Activated CD8-positive, alpha-beta T cell treated with anti-CD3 and anti-CD28 coated beads for 36 hours (primary cell): ENCODE data around the gene CELF2. TPM values are rescaled to one million over a fixed set of nuclear protein-coding genes. Genes with fewer than 3 reads are reported as not detected.

Experiments
- ATAC-seq: fragments of 200-7000 bp; cut with Tn5 transposase; one replicate; pipeline ENCODE4 v1.10.0; 2021; ENCODE audit warnings: mild to moderate bottlenecking, moderate library complexity
- CTCF ChIA-PET: fragments of 350-600 bp; sonication (Branson Sonifier 250); formaldehyde crosslinking; loops from one replicate; lab custom pipeline; 2021; ENCODE audit warnings: antibody characterized with exemption; lab: Charles Lee
- POLR2A ChIA-PET: fragments of 350-600 bp; sonication (Branson Sonifier 250); formaldehyde crosslinking; loops from one replicate; lab custom pipeline; 2021; ENCODE audit warnings: antibody characterized with exemption; lab: Charles Lee
- DNase-seq: peaks from one replicate; pipeline ENCODE4 v3.0.0-alpha.2; 2020
- H3K27ac Mint-ChIP-seq: one replicate; pipeline ENCODE4 v1.8.0; 2021; ENCODE audit warnings: mild to moderate bottlenecking, mixed read lengths
- H3K27me3 Mint-ChIP-seq: one replicate; pipeline ENCODE4 v1.8.0; 2021; ENCODE audit warnings: mixed read lengths
- H3K36me3 Mint-ChIP-seq: one replicate; pipeline ENCODE4 v1.8.0; 2021; ENCODE audit warnings: low read depth, mixed read lengths
- H3K4me1 Mint-ChIP-seq: one replicate; pipeline ENCODE4 v1.8.0; 2021; ENCODE audit warnings: low read depth, mixed read lengths
- H3K4me3 Mint-ChIP-seq: one replicate; pipeline ENCODE4 v1.8.0; 2021; ENCODE audit warnings: mild to moderate bottlenecking, moderate library complexity, mixed read lengths
- H3K9me3 Mint-ChIP-seq: one replicate; pipeline ENCODE4 v1.8.0; 2021; ENCODE audit warnings: mixed read lengths
- CTCF ChIP-seq: fragments of 200-600 bp; IDR thresholded peaks from one replicate; pipeline ENCODE4 v1.8.0; 2022; ENCODE audit warnings: antibody characterized with exemption, mild to moderate bottlenecking
- intact Hi-C: fragments of 100-400 bp; cut with micrococcal nuclease; formaldehyde crosslinking; loops from one replicate; pipeline ENCODE4 v1.10.0; 2022
- total RNA-seq, 2 experiments: library from RNA; stranded (reverse); gene quantifications; one replicate each; pipeline ENCODE4 v1.2.3, GENCODE V29; 2021

The CELF2 gene
- total RNA-seq, 2 experiments from 2014 or later = 132 to 133 TPM

- H3K27me3 Mint-ChIP-seq = peaks cover 3% of the 10 kb centered on the region
- no peak overlapping the region for H3K4me3 Mint-ChIP-seq
- no peak overlapping the region for H3K27ac Mint-ChIP-seq
- ChIA-PET POLR2A (no interaction called here), CTCF (interaction anchor here (1.0 to 1.4 kb wide), 2 partner anchors 17 to 107 kb away, joined by 3 to 5 read pairs; no protein-coding TSS in a partner anchor)
- H3K36me3 Mint-ChIP-seq = no peaks in the 10 kb centered on the region
- ATAC-seq (no peak), DNase-seq (no peak)
- intact Hi-C loops = no loop called here
- TF ChIP-seq CTCF = no peak
- H3K9me3 Mint-ChIP-seq = no peaks in the 10 kb centered on the region
- peaks cover 14% of the 10 kb centered on the region for H3K4me1 Mint-ChIP-seq
Measured at GRCh38 chr10:11106621-11107374, 89.1 kb downstream of the CELF2 start.

GRCh38 chr10:11107948-11108347, 90.3 kb downstream of the CELF2 start:
- no peak for TF ChIP-seq CTCF
- Mint-ChIP-seq H3K9me3 (no peaks in the 10 kb centered on the region), H3K27me3 (peaks cover under 1% of the 10 kb centered on the region), H3K36me3 (no peaks in the 10 kb centered on the region), H3K4me3 (no peak overlapping the region), H3K27ac (no peak overlapping the region), H3K4me1 (peaks cover 14% of the 10 kb centered on the region)
- no peak for ATAC-seq
- DNase-seq = no peak
- CTCF ChIA-PET = no interaction called here
- POLR2A ChIA-PET = interaction anchor here (1.3 kb wide), 1 partner anchor 17 kb away, joined by 4 read pairs; no protein-coding TSS in a partner anchor
- intact Hi-C loops = no loop called here

GRCh38 chr10:11108356-11108755, 90.7 kb downstream of the CELF2 start:
- CTCF ChIA-PET = interaction anchor here (1.0 to 1.5 kb wide), 2 partner anchors 58 to 162 kb away, joined by 3 to 4 read pairs; no protein-coding TSS in a partner anchor
- Mint-ChIP-seq H3K36me3 (no peaks in the 10 kb centered on the region), H3K4me3 (no peak overlapping the region), H3K9me3 (no peaks in the 10 kb centered on the region), H3K27me3 (no peaks in the 10 kb centered on the region), H3K27ac (no peak overlapping the region), H3K4me1 (peaks cover 18% of the 10 kb centered on the region)
- intact Hi-C loops = no loop called here
- ATAC-seq = no peak
- POLR2A ChIA-PET = interaction anchor here (1.3 kb wide), 1 partner anchor 17 kb away, joined by 4 read pairs; no protein-coding TSS in a partner anchor
- no peak for TF ChIP-seq CTCF
- no peak for DNase-seq

GRCh38 chr10:11109590-11109989, 91.9 kb downstream of the CELF2 start:
- no peak overlapping the region for H3K27ac Mint-ChIP-seq
- ATAC-seq (no peak), DNase-seq (no peak)
- intact Hi-C loops = no loop called here
- H3K27me3 Mint-ChIP-seq = no peaks in the 10 kb centered on the region
- POLR2A ChIA-PET = no interaction called here
- H3K36me3 Mint-ChIP-seq = no peaks in the 10 kb centered on the region
- H3K4me1 Mint-ChIP-seq = peaks cover 27% of the 10 kb centered on the region
- no peaks in the 10 kb centered on the region for H3K9me3 Mint-ChIP-seq
- CTCF ChIA-PET = interaction anchor here (1.0 to 1.5 kb wide), 3 partner anchors 48 to 160 kb away, joined by 3 to 4 read pairs (median 4); no protein-coding TSS in a partner anchor
- H3K4me3 Mint-ChIP-seq = no peak overlapping the region
- TF ChIP-seq CTCF = no peak

GRCh38 chr10:11110539-11110938, 92.9 kb downstream of the CELF2 start:
- Mint-ChIP-seq H3K4me1 (peaks cover 21% of the 10 kb centered on the region), H3K4me3 (no peak overlapping the region), H3K27me3 (no peaks in the 10 kb centered on the region), H3K27ac (no peak overlapping the region), H3K9me3 (no peaks in the 10 kb centered on the region), H3K36me3 (no peaks in the 10 kb centered on the region)
- CTCF ChIA-PET = interaction anchor here (1.0 to 5.9 kb wide), 8 partner anchors 8 to 160 kb away, joined by 3 to 52 read pairs (median 4); no protein-coding TSS in a partner anchor
- no peak for TF ChIP-seq CTCF
- ATAC-seq (no peak), DNase-seq (no peak)
- intact Hi-C loops = loop anchor here (5.0 kb wide), 2 partner anchors 52 to 362 kb away; no protein-coding TSS in a partner anchor
- POLR2A ChIA-PET = no interaction called here
